HG03025 (cell line): ENCODE measurements around the gene AKAP14.
"Not testable (repeated sequence)": the region's sequence is repeated elsewhere in the genome, so short reads cannot be mapped to it uniquely, and the experiment has no call there.

Source experiments
- ATAC-seq: cut with Tn5 transposase; IDR thresholded peaks from one replicate; pipeline ENCODE4 v1.9.1; 2021; ENCODE audit warnings: mild to moderate bottlenecking, moderate library complexity; ENCODE audit not compliant: unreplicated experiment, low FRiP score

AKAP14 gene

DNA sequence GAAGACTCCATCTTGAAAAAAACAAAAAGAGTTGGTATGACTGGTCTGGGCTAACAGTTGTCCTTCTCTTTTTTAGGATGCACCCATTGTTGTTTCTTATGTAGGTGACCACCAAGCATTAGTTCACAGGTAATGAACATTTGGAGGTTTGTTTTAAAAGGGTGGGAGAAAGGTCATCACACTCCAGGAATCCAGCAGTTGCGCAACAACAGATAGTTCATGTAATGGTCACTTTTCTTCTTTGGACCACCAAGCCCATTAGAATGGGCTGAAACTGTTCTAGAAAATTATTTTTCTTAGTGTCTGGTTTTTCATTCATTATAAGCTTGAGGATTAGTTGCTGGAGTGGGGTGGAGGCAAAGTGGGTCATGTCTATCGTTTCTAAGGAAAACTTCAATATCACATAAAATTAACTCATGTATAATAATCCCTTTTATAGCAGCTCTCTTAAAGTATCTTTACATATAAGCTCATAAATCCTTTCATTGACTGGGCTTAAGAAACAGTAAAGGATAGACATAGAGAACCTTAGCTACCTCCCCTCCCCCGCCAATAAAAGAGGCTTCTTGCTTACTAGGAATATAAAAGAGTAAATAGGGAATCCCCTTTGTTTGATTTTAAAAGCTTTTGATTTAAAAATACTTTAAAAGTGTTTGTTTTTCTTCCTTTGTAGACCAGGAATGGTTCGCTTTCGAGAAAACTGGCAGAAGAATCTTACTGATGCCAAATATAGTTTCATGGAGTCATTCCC, 24.3 kb downstream of the AKAP14 start:
- ATAC-seq = no peak

DNA sequence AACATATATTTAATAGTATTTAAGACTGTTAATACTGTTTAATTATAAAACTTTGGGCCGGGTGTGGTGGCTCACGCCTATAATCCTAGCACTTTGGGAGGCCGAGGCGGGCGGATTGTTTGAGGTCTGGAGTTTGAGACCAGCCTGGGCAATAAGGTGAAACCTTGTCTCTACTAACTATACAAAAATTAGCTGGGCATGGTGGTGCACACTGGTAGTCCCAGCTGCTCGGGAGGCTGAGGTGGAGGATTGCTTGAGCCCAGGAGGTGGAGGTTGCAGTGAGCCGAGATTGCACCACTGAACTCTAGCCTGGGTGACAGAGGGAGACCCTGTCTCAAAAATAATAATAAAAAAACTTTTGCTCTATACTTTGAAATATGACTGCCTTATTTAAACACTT, 26.7 kb downstream of the AKAP14 start:
- ATAC-seq = not testable (repeated sequence)

DNA sequence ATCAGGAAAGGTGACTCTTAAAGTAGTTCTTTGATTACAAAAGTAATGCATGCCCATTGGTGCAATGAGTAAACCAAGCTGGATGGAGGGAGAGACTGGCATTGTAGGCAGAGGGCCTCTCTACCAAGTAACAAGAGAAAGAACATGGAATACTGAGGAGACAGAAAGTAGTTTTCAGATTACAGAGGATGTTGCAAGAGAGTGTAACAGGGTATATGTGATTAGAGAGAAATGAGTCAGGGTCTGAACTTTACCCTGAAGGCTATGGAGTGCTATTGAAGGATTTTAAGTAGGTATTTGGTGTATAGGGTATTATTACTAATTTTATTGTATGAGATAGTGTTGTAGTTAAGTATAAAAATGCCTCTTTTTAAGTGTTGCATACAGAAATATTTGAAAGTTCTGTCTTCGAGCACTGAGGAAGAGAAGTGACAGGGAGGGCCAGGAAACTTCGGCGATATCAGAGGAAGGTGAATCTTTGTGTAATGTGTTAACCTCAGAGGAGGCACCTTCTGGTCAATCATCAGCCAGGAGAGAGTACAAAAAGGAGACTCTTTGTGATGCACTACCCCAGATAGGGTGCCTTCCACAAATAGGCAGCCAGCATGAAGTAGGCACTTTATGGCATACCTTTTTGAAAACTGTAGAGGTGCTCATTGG, 39.7 kb downstream of the AKAP14 start:
- ATAC-seq = no peak

GRCh38 chrX:119941336-119941735, 45.6 kb downstream of the AKAP14 start:
- no peak for ATAC-seq

DNA sequence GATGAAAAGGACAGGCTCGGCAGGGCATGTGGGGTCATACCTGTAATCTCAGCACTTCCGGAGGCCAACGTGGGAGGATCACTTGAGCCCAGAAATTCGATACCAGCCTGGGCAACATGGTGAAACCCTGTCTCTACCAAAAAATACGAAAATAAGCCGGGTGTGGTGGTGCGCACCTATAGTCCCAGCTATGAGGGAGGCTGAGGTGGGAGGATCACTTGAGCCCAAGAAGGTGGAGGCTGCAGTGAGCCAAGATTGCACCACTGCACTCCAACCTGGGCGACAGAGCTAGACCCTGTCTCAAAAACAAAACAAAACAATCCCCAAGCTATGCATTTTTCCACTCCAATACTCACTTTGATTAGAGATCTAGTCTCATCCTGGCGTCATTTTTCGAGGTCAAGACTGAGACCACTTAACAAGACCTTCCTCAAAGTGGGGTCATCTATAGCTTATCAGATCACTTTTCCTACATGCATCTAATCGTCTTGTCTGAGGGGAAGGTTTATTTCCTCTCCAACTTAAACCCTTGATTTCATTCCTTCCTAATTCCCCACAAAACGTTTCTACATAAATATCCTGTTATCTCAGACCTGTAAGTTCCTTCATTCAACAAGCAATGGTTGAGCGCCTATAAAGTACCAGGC, 46.6 kb downstream of the AKAP14 start:
- ATAC-seq = no peak

DNA sequence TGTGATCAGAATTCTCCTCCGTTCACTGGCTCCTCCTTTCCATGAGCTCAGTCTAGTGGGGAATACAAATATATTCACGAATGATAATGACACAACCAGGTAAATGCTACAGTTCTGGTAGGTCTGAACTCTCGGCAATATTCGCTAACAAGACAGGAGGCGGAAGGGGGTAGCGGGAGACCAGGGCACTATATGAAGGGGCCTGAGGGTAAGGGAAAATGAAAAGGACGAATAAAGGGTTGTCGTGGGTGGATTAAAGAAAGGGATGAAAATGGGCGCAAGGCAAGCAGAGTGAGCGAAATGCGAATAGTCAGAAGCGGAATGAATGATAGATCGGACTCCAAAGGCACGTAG, 47.1 kb downstream of the AKAP14 start:
- no peak for ATAC-seq

- peak; percentile 70 for ATAC-seq
These were observed 47.7 kb downstream of the AKAP14 start, which contains the start of gene NKAP for GRCh38 chrX:119943185-119943988. TSS of gene NKAP (minus strand) at chrX:119943751. CDS start at chrX:119943605, 146 bp downstream.

GRCh38 chrX:119945481-119945880, 49.8 kb downstream of the AKAP14 start:
- no peak for ATAC-seq

- ATAC-seq = no peak
These were observed 52.7 kb downstream of the AKAP14 start for GRCh38 chrX:119948381-119948780.

- ATAC-seq = no peak
These were observed 58.7 kb downstream of the AKAP14 start for GRCh38 chrX:119954374-119954773.

DNA sequence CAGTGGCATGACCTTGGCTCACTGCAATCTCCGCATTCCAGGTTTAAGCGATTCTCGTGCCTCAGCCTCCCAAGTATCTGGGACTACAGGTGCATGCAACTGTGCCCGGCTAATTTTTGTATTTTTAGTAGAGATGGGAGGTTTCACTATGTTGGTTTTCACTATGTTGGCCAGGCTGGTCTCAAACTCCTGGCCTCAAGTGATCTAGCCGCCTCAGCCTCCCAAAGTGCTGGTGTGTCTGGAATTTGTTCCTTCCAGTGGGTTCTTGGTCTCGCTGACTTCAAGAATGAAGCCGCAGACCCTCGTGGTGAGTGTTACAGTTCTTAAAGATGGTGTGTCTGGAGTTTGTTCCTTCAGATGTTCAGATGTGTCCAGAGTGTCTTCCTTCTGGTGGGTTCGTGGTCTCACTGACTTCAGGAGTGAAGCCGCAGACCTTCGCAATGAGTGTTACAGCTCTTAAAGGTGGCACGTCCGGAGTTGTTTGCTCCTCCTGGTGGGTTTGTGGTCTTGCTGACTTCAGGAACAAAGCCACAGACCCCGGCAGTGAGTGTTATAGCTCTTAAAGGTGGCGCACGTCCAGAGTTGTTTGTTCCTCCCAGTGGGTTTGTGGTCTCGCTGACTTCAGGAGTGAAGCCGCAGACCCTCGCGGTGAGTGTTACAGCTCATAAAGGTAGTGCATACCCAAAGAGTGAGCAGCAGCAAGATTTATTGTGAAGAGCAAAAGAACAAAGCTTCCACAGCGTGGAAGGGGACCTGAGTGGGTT, 60.3 kb downstream of the AKAP14 start:
- ATAC-seq = not testable (repeated sequence)

DNA sequence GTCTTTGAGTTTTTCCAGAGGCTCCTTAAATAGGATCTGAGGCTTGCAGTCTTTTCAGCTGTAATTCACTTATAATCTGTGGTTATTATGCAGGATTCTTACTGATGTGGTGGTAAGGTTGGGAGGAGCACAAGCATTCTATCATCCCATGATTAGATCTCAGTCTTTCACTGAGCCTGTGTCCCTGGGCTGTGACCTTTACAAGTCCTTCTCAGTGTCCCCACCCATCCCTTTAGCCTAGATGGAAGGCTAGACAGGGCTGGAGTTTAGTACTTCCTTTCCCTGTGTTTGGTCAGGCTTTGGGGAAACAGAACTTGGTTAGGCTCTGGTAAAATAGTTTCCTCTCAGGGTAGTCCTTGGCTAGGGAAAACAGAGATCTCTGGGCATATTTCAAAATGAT, 64.9 kb downstream of the AKAP14 start:
- ATAC-seq = no peak

DNA sequence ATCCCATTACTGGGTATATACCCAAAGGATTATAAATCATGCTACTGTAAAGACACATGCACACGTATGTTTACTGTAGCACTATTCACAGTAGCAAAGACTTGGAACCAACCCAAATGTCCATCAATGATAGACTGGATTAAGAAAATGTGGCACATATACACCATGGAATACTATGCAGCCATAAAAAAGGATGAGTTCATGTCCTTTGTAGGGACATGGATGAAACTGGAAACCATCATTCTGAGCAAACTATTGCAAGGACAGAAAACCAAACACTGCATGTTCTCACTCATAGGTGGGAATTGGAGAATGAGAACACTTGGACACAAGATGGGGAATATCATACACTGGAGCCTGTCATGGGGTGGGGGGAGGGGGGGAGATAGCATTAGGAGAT, 71.1 kb downstream of the AKAP14 start:
- not testable (repeated sequence) for ATAC-seq
